Parathyroid adenoma (tissue), 2 donors: ENCODE results near the gene DEFB114.

Experiments used
- H2AFZ ChIP-seq: fragments of 300-600 bp; sonication (generic); one replicate; pipeline ENCODE4 v1.7.0; 2017; ENCODE audit warnings: antibody characterized with exemption, mild to moderate bottlenecking
- H3K27ac ChIP-seq: fragments of 300-600 bp; sonication (generic); one replicate; pipeline ENCODE4 v1.7.0; 2017
- H3K27me3 ChIP-seq: fragments of 300-600 bp; sonication (generic); one replicate; pipeline ENCODE4 v1.7.0; 2017; ENCODE audit warnings: low read length; ENCODE audit not compliant: control insufficient read depth, insufficient read depth
- H3K36me3 ChIP-seq: fragments of 300-600 bp; sonication (generic); one replicate; pipeline ENCODE4 v1.7.0; 2017; ENCODE audit warnings: low read length; ENCODE audit not compliant: control insufficient read depth, insufficient read depth
- H3K4me1 ChIP-seq: fragments of 300-600 bp; sonication (generic); one replicate; pipeline ENCODE4 v1.7.0; 2017; ENCODE audit warnings: control low read depth
- H3K4me2 ChIP-seq: fragments of 300-600 bp; sonication (generic); one replicate; pipeline ENCODE4 v1.7.0; 2017; ENCODE audit warnings: low read length
- H3K4me3 ChIP-seq: fragments of 300-600 bp; sonication (generic); one replicate; pipeline ENCODE4 v1.7.0; 2017; ENCODE audit warnings: low read depth, low read length
- H3K79me2 ChIP-seq: fragments of 300-600 bp; sonication (generic); one replicate; pipeline ENCODE4 v1.7.0; 2017; ENCODE audit warnings: control low read depth
- H3K9ac ChIP-seq: fragments of 300-600 bp; sonication (generic); one replicate; pipeline ENCODE4 v1.7.0; 2017; ENCODE audit warnings: mild to moderate bottlenecking
- H3K9me3 ChIP-seq: fragments of 300-600 bp; sonication (generic); one replicate; pipeline ENCODE4 v1.7.0; 2017; ENCODE audit warnings: low read length; ENCODE audit not compliant: control insufficient read depth
- TF ChIP-seq, protein P1 (sequence below): fragments of 300-600 bp; sonication (generic); IDR thresholded peaks from one replicate; pipeline ENCODE4 v1.7.0; 2017; ENCODE audit warnings: antibody characterized with exemption, mild to moderate bottlenecking
- donor health status: primary hyperparathyroidism.

The DEFB114 gene, protein sequence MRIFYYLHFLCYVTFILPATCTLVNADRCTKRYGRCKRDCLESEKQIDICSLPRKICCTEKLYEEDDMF

DNA sequence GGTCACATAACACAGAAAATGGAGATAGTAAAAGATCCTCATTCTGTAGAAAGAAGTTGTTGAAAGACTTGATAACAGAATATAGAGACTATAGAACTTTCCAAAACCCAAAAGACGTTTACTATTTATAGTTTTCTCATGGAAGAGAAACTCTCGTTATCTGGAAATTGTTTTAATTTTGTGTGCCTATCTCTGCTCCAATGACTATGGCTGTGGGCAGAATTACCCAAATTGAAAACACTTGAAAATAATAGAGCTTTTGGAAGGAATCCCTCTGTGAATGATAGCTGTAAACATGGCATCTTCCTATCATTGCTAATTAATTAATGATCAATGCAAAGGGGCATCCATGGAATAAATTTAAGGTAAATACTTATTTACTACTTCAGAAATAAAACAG is at the start of gene DEFB114:
DEFB114 (minus strand) TSS at position 101 of the 400 bp plus-strand sequence; CDS start at position 42, 59 bp downstream.
- H2AFZ ChIP-seq = no peak within 1 kb of the TSS
- H3K9ac ChIP-seq = no peak within 1 kb of the TSS
- H3K9me3 ChIP-seq = no peaks in the 10 kb centered on the region
- no peak within 1 kb of the TSS for H3K4me3 ChIP-seq
- no peak within 1 kb of the TSS for H3K27ac ChIP-seq
- H3K79me2 ChIP-seq = no peaks in the 10 kb centered on the region
- H3K36me3 ChIP-seq = no peaks in the 10 kb centered on the region
- TF ChIP-seq, protein P1, sequence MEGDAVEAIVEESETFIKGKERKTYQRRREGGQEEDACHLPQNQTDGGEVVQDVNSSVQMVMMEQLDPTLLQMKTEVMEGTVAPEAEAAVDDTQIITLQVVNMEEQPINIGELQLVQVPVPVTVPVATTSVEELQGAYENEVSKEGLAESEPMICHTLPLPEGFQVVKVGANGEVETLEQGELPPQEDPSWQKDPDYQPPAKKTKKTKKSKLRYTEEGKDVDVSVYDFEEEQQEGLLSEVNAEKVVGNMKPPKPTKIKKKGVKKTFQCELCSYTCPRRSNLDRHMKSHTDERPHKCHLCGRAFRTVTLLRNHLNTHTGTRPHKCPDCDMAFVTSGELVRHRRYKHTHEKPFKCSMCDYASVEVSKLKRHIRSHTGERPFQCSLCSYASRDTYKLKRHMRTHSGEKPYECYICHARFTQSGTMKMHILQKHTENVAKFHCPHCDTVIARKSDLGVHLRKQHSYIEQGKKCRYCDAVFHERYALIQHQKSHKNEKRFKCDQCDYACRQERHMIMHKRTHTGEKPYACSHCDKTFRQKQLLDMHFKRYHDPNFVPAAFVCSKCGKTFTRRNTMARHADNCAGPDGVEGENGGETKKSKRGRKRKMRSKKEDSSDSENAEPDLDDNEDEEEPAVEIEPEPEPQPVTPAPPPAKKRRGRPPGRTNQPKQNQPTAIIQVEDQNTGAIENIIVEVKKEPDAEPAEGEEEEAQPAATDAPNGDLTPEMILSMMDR = no peak
- no peaks in the 10 kb centered on the region for H3K4me1 ChIP-seq
- no peaks in the 10 kb centered on the region for H3K27me3 ChIP-seq
- H3K4me2 ChIP-seq = no peak within 1 kb of the TSS

DNA sequence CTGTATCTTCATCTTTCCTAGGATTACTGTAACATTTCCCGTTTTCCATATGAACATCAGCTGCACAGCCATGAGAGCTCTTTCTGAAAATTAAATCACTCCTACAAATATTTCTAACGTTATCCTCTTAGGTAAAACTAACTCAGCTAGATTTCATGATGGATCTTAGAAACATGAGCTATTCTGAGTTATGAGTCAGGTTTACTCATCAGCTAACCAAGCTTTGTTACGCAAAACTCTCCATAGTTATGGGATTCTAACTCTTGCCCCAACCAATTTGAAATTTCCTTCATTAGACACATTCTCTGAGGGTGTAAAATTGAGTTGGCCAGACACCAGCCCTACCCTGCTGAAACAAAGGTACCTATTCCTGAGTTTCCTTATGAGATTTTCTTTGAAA is 43.9 kb upstream of the DEFB114 start:
- H3K36me3 ChIP-seq = no peaks in the 10 kb centered on the region
- no peak overlapping the region for H3K4me2 ChIP-seq
- no peak overlapping the region for H3K9ac ChIP-seq
- no peaks in the 10 kb centered on the region for H3K79me2 ChIP-seq
- H3K9me3 ChIP-seq = no peaks in the 10 kb centered on the region
- no peak overlapping the region for H3K4me3 ChIP-seq
- no peak overlapping the region for H3K27ac ChIP-seq
- TF ChIP-seq, protein P1 = no peak
- H3K4me1 ChIP-seq = no peaks in the 10 kb centered on the region
- H3K27me3 ChIP-seq = no peaks in the 10 kb centered on the region
- H2AFZ ChIP-seq = no peak overlapping the region

DNA sequence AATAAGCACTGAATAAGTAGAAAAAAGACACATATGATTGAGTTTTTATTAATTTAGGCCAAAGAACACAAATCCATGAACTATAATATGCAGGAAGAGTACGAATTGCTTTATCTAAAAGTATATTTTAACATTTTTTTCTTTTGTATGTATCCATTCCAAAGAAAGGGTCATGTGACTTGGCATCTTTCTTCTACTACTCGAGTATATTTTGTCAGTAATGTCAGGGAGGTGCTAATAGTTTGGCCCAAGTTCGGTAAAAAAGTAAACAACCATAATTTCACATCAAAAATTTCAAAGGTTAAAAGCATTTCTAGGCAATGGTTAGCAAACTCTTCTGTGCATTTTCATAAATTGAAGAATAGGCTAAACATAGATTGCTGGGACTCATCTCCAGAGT is 39.2 kb upstream of the DEFB114 start:
- Histone ChIP-seq H3K79me2 (no peaks in the 10 kb centered on the region), H3K4me2 (no peak overlapping the region), H3K9me3 (no peaks in the 10 kb centered on the region), H3K4me1 (no peaks in the 10 kb centered on the region), H3K4me3 (no peak overlapping the region), H3K9ac (no peak overlapping the region), H2AFZ (no peak overlapping the region), H3K27ac (no peak overlapping the region), H3K36me3 (no peaks in the 10 kb centered on the region), H3K27me3 (no peaks in the 10 kb centered on the region)
- TF ChIP-seq, protein P1 = no peak

DNA sequence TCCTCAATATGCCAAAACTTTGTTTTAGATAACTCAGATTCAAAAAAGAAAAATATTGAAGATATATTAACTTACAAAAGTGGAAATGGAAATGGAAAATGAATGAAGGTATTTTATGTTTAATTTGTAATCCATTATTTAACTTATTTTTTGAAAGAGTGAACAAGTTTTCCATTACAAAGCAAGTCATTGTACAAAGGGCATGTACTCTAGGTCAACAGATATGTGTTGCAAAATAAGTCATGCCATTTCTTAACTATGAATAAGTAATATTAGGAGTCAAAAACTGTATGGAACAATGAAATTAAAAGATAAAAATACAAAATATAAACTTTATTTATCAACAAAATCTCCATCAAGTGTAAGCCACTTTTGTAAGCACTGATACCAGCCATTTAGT is 31.3 kb upstream of the DEFB114 start:
- no peak overlapping the region for H2AFZ ChIP-seq
- H3K9me3 ChIP-seq = no peaks in the 10 kb centered on the region
- H3K27me3 ChIP-seq = no peaks in the 10 kb centered on the region
- H3K27ac ChIP-seq = no peak overlapping the region
- H3K4me3 ChIP-seq = no peak overlapping the region
- H3K4me1 ChIP-seq = no peaks in the 10 kb centered on the region
- H3K79me2 ChIP-seq = no peaks in the 10 kb centered on the region
- TF ChIP-seq, protein P1 = no peak
- H3K4me2 ChIP-seq = no peak overlapping the region
- no peaks in the 10 kb centered on the region for H3K36me3 ChIP-seq
- H3K9ac ChIP-seq = no peak overlapping the region

DNA sequence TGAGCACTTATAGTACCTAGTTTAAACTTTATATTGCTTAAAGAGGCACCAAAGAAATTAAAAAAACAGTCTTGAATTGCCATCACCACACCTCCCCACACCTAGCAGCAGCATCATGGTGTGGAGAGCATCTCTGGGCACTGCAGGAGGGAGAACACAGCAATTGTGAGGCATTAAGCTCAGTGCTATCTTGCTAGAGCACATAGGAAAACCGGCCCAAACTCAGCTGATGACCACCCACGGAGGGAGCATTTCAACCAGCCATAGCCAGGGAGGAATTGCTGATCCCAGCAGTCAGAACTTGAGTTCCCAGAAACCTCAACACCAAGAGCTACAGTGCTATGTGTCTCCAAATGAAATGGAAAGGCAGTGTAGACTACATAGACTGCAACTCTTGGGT is 24.9 kb upstream of the DEFB114 start:
- Histone ChIP-seq H3K79me2 (no peaks in the 10 kb centered on the region), H3K4me1 (no peaks in the 10 kb centered on the region), H3K9me3 (no peaks in the 10 kb centered on the region), H3K4me2 (no peak overlapping the region), H2AFZ (no peak overlapping the region), H3K36me3 (no peaks in the 10 kb centered on the region), H3K27ac (no peak overlapping the region), H3K9ac (no peak overlapping the region), H3K27me3 (no peaks in the 10 kb centered on the region), H3K4me3 (no peak overlapping the region)
- TF ChIP-seq, protein P1 = no peak
